GM19397 (cell line): ENCODE measurements around the gene TRIM25.

Experiments
- ATAC-seq: cut with Tn5 transposase; IDR thresholded peaks from one replicate; pipeline ENCODE4 v1.9.1; 2021; ENCODE audit warnings: mild to moderate bottlenecking, moderate library complexity; ENCODE audit not compliant: unreplicated experiment

TRIM25 gene

DNA sequence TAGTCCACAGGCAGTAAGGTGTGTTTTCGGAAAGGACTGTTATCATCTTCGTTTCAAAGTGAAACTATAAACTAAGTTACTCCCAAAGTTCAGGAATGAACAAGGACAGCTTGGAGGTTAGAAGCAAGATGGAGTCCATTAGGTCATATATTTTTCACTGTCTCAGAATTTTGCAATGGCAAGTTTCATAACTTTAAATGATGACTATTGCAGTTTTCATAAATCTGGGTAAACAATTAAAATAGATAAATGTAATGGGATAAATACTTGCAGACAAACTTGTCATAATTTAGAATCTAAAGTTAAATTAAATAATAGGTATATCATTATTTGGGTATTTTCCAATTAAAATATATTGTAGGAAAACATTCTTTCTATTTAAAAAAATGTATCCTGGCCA, 14.7 kb upstream of the TRIM25 start:
- ATAC-seq, result no peak

DNA sequence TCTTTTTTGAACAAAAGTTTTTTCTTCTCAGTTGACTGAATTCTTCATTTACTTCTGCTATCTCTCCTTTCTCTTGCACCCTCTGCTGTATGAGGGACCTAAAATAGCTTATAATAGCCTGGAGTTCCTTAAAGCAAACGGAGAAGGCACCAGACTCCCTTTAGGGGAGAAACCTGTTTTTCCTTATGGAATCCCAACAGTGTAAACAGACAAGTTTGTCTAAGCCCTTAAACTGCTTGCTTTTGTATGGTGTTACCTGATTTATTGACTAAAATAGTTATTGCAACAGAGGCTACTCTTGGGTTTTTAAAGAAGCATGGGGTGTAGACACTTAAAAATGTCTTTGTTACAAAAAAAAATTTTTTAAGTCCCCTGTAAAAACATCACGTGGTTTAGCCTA, 12.9 kb upstream of the TRIM25 start:
- no peak for ATAC-seq

DNA sequence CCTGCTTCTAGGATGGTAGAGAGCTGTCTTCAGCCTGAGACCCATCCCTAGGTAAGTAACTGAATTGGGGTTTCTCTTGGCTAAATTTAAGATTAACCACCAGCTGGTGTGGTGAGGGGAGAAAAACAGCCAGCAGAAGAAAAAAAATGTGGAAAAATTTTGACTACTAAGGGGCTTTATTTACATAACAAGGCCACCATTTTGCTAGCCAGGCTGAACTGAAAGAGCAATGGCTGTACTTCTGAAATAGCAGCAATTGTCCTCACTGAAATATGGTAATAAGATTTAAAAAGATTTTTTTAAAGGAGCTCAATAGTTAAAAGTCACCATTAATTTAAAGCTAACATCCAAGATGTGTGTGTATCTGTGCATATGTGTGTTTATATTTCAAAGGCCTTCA, 12.4 kb upstream of the TRIM25 start:
- ATAC-seq, result no peak

DNA sequence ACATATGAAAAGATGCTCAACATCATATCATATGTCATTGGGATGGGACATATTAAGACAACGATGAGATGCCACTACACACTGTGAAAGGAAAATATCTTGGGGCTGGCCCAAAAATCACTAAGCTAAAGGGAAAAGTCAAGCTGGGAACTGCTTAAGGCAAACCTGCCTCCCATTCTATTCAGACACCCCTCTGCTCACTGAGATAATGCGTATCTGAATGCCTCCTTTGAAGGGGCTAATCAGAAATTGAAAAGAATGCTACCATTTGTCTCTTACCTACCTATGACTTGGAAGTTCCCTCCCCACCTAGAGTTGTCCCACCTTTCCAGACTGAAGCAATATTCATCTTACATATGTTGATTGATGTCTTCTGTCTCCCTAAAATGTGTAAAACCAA, 11.2 kb upstream of the TRIM25 start:
- ATAC-seq, result no peak

DNA sequence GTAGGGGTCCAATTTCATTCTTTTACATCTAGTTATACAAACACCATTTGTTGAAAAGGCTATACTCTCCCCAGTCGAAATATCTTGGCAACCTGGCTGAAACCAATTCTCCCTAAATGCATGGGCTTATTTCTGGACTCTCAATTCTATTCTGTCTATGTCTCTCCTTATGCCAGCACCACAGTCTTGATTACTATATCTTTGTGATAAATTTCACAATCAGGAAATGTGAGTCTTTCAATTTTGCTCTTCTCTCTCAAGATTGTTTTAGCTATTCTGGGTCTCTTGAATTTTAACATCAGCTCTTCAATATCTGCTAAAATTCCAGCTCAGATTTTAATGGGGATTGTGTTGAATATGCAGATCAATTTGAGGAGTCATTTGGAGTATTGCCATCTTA, 5.9 kb upstream of the TRIM25 start:
- no peak for ATAC-seq

DNA sequence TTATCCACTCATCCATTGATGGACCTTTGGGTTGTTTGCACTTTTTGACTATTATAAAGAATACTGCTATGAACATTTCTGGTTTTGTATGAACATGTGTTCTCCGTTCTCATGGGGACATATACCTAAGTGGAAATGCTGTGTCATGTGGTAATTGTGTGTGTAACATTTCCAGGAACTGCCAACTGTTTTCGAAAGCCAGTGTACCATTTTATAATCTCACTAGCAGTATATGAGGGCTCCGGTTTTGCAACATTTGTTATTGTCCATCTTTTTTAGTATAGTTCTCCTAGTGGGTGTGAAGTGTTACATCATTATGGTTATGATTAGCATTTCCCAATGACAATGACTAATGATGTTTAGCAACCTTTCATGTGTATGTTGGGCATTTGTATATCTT, 5.1 kb upstream of the TRIM25 start:
- no peak for ATAC-seq

DNA sequence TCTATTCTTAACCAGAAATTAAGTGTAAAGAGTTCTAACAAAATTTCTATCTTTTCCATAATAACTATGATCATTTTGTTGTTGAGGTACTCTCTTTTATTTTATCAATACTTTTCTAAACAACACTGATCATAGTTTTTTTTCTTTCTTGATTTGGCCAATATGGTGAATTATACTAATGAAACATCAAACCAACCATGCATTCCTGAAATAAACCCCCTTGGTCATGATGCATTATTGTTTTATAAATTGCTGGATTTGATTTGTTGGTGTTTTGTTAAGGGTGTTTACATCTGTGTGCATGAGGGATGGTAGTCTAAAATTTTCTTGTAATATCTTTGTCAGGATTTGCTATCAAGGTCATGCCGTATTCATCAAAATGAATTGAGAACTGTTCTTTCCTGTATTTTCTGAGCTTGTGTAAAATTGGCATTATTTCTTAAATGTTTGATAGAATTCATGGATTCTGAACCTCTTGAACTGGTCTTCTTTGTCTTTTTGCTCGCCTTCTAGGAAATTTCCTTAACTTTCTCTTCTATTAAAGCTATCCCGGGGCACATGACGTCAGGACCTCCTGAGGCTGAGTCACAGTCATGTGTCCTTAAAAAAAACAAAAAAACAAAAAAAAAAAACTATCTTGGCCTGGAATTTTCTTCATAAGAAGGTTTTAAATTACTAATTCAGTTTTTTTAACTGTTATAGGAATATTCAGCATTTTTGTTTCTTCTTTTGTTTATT, 3.9 kb upstream of the TRIM25 start:
- no peak for ATAC-seq

DNA sequence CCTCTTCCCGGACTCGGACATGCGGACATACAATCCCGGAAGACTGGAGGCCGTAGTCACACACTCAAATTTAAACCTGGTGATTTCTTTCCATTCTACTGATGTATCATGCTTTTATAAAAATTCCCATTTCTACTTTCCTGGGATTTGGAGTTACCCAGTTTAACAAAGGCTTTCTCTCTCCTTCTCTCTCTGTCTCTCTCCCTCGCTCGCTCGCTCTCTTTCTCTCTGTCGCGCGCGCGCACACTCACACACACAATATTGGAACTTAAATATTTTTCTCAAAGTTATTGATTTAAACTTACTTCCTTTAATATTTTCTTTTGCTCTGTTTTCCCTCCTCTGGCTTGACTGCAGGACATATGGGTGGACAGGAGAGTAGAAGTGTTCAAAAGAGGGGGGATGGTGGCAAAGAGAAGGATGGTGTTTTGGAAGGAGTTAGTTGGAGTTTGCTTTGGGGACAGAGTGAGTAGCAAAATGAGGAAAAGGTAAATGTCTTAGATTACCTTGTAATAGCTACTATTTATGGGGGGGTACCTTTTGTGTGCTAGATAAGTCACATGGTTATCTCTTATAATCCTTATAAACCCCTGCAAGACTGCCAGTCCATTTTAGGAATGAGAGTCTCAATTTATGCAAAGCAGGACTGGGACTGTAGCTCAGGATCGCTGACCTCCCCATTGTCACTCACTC, 878 bp upstream of the TRIM25 start:
- no peak for ATAC-seq

DNA sequence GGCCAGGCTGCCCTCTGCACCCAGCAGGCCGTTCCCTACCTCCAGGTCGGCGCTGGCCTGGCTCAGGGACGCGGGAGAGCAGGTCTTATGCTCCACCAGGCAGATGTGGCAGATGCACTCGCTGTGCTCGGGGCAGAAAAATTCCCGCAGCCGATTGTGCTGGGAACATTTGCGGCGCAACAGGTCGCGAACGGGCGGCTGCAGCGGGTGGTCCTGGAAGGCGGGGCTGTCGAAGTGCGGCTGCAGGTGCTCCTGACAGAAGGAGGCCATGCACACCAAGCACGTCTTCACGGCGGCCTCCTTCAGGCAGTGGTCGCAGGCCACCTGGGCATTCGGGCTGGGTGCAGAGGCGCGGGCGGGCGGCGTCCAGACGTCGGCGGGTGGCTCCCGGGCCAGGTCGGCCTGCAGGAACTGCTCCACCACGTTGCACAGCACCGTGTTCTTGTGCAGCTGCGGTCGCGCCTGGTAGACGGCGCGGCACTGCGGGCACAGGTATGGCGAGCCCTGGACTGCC, 439 bp downstream of the TRIM25 start:
- peak; percentile 48 for ATAC-seq

DNA sequence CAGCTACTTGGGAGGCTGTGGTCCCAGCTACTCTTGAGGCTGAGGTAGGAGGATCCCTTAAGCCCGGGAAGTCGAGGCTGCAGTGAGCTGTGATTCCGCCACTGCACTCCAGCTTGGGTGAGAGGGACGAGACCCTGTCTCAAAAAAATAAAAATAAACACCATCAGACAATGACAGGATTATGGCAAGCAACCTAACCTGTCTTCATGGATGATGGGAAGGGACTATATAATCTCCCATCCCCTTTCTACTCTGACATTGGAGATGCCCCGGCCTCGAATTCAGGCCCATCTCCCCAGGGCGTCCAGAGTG, 893 bp downstream of the TRIM25 start:
- ATAC-seq, result no peak

DNA sequence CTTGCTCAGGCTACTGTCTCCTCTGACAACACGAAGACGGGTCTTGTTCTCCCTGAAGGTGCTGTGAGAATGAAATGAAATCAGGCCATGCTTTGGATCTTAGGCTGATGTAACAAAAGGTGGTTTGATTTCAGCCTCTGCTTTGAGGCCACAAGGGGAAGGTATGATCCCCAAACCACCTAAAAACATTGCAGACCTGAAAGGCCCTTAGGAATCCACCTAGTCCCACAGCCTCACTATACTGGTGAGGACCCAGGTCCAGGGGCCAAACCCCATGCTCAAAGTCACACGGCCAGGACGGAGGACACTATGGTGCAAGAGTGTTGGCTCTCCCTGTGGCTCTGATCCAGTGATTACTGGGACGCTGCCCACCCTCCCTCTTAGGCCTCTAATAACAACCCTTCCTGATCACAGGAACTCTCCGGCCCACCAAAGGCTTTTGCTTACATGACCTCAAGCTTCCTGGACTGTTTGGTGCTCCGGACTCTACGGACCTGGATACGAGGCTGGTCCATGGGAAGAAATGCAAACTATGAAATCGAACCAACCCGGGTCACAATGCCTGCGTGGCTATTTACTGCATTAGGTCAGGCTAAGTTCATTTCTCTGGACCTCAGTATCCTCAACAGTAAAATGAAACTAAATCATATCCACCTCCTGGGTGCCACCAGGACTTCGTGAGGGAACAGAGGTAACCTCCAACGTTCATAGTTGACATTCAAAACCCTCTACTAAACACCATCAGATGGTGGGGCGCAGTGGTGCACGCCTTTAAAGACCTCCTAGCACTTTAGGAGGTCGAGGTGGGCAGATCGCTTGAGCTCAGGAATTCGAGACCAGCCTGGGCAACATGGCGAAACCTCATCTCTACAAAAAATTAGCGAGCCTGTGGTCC, 1.5 kb downstream of the TRIM25 start:
- ATAC-seq, result no peak

DNA sequence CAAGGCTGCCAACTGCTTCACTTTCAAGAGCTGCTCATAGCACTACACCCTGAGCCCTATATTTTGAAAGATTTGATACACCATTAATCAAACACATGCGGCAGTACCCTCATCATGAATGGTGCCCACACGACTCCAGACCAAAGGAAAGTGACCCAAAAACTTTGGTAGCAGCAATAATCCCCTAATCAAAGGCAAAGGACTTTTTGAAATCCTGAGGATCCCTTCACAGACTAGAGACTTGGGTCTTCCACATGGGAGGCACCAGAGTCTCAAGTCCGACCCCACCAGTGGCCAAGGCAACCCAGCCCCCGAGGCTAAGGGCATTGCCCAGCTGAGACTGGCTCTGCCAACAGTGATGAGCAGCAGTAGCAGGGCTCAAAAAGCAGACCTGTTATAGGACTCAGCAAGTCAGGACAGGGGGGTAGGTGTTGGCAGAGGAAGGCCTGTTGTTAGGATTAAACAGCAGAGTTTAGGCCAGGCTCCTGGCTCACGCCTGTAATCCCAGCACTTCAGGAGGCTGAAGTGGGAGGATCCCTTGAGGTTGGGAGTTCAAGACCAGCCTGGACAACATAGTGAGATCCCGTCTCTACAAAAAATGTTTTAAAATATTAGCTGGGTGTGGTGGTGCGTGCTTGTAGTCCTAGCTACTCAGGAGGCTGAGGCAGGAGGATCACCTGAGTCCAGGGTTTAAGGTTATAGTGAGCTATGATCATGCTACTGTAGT, 3.2 kb downstream of the TRIM25 start:
- ATAC-seq, result no peak

DNA sequence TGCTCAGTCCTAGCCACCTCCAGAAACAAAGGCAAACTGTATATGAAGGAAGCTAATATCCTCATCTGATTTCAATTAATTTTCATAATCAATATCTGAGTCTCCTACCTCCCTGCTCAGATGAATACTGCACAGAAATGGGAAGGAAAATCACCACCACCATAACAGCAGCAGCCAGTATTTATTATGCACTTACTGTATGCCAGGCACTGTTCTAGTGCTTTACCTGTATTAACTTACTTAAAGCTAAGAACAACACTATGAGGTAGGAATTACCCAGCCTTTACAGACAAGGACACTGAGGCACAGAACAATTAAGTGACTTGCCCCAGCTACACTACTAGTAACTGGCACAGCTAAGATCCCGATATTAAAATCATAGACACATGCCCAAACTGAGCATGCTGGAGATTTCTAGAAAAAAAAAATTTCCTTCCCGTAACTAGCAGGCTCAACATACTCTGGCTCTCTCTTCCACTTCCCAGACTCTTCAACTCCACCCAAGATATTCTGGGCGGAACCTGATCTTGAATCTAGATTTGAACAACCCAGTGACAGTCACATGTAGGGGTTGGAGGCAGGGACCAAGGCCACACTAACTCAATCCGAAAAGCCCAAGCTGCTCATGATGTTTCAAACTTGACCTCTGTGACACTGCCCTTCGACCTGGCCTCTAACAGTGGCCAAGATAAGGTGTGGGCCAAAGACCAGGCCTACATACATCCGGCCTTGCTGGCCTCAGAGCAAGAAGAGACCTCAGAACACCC, 3.9 kb downstream of the TRIM25 start:
- no peak for ATAC-seq

DNA sequence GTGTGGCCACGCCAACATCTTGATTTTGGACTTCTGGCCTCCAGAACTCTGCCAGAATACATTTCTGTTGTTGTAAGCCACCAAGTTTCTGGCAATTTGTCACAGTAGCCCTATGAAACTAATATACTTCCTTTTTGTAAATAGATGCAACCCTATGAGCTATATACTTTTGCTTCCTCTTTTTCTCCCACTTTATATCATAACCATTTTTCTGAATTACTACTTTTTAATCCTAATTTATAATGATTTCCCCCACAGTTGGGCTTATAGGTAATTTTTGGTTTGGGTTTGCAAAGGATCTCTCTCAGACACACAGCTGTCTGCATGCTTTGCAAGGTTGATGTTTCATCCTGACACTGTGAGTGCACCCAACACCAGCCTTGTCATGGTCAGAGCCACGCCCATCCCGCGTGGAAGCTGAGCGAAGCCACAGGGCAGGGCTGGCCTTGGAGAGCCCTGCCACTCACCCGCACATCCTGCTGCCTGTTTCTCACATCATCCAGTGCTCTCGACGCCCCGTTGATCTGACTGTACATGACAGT, 5.8 kb downstream of the TRIM25 start:
- peak; percentile 89 for ATAC-seq

DNA sequence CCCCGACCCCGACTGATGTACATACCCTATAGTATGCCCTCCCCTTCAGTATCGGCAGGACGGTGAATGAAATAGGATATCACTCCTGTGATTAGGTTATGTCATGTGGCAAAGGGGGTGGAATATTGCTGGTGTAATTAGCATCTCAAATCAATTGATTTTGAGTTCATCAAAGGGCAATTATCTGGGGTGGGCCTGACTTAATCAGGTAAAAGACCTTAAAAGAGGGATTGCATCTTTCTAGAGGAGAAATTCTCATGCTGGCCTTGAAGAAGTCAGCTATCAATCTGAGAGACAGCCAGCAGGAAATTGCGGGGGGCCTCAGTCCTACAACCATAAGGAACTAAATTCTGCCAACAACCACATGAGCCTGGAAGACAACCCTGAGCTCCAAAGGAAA, 10.3 kb downstream of the TRIM25 start:
- ATAC-seq, result no peak

DNA sequence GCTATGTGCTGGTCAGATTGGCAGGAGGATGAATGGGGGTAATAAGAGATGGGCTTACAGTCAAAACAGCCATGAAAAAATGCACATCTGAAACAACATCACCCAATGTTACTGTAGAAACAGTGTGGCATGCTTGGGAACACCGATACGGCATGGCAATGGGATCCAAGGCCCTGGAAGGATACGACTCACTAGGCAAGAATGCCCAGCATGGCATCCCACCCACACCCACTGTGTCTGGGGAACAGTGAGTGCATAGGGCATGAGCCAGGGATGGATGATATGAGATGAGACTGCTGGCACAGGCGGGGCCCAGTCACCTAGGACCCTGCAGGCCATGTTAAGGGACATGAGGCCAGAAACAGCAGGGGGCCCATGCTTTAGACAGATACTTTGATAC, 11.5 kb downstream of the TRIM25 start:
- no peak for ATAC-seq

DNA sequence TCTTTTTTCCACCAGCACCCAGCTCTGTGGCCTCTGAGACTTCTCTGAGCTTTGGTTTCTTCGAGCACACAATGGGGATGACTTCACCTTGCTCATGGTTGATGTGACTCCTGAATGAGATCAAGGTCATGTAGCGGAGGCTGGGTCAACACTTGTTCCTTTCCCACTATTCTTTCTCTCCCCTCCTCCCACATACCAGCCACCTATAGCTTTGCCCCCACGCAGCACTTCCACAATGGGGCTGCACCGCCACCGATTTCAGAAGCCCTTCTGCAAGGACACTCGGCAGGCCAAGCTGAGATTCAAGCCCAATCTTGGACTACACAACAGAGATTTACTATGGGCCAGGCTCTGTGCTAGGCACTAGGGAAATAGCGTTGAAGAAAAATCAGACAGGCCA, 14.4 kb downstream of the TRIM25 start:
- no peak for ATAC-seq

DNA sequence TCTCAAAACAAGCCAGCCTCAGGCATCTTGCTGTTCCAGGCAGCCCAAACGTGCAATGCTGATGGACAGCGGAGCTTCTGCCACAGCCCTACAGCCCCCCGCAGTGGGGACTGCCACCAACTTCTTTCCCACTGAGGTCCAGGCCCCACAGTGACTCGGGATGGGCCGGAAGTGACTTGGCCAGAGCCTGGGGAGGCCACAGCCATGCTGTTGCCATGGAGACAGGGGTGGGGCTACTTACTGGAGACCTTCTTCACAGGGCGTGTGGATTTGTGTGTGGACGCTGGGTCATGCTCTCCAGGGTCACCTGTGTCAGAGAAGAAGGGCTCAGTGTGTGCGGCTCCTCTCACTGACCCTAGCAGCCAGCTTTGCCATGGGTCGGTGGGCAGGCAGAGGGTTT, 15.0 kb downstream of the TRIM25 start:
- ATAC-seq, result no peak

DNA sequence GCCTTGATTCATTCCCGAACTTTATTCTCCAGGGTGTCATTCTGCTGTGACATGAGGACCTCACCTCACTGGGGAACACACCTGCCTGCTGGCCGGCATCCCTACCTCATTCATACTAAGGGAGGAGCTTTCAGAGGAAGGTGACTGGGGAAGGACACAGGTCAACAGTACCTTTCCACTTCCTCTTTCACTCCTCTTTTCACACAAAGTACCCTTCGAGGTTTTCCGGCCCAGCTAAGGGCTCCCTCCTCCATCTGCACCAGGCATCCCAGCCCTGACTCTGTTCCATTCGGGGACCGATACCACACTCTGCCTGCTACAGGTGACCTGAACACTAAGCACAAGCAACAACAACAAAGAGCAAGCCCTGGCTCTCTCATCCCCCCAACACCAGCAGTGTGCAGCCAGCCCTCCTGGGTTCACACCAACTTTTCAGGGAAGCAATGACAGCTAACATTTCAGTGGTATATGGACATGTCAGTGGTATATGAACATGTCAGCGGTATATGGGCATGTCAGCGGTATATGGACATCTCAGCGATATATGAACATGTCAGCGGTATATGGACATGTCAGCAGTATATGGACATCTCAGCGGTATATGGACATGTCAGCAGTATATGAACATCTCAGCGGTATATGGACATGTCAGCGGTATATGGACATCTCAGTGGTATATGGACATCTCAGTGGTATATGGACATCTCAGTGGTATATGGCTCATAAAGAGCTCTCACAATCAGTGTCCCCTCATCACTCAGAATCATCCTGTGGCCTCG, 16.0 kb downstream of the TRIM25 start:
- ATAC-seq, result peak; percentile 36
